Type B pancreatic cell (in vitro differentiated cells): ENCODE data around the gene C1orf74. TPM values are rescaled to one million over a fixed set of nuclear protein-coding genes. Genes with fewer than 3 reads are reported as not detected.

Source experiments
- DNase-seq: peaks from one replicate; pipeline ENCODE4 v3.0.0; 2021; ENCODE audit warnings: mixed read lengths; ENCODE audit not compliant: unreplicated experiment; ENCODE audit errors: extremely low spot score
- H3K27ac Mint-ChIP-seq: 2 replicates; pipeline ENCODE4 v1.8.0; 2021; ENCODE audit warnings: mild to moderate bottlenecking, mixed read lengths
- H3K27me3 Mint-ChIP-seq: 2 replicates; pipeline ENCODE4 v1.8.0; 2021; ENCODE audit warnings: mixed read lengths
- H3K36me3 Mint-ChIP-seq: 2 replicates; pipeline ENCODE4 v1.8.0; 2021; ENCODE audit warnings: mixed read lengths
- H3K4me1 Mint-ChIP-seq: one replicate; pipeline ENCODE4 v1.8.0; 2021; ENCODE audit warnings: mixed read lengths; ENCODE audit not compliant: unreplicated experiment
- H3K4me3 Mint-ChIP-seq: 2 replicates; pipeline ENCODE4 v1.8.0; 2021; ENCODE audit warnings: mild to moderate bottlenecking, mixed read lengths
- H3K9me3 Mint-ChIP-seq: 2 replicates; pipeline ENCODE4 v1.8.0; 2021; ENCODE audit warnings: mixed read lengths
- total RNA-seq: library from RNA; stranded (reverse); gene quantifications from 2 replicates; pipeline ENCODE4 v1.2.1, GENCODE V29; 2021; ENCODE audit warnings: low replicate concordance
- TF ChIP-seq, protein P1 (sequence below): fragments of 200-600 bp; sonication (generic); conservative IDR thresholded peaks from 2 replicates; pipeline ENCODE4 v1.5.0; 2021; ENCODE audit warnings: antibody characterized with exemption, mild to moderate bottlenecking

Gene C1orf74
- total RNA-seq, 1 donor from 2014 or later: 3.6 TPM

DNA sequence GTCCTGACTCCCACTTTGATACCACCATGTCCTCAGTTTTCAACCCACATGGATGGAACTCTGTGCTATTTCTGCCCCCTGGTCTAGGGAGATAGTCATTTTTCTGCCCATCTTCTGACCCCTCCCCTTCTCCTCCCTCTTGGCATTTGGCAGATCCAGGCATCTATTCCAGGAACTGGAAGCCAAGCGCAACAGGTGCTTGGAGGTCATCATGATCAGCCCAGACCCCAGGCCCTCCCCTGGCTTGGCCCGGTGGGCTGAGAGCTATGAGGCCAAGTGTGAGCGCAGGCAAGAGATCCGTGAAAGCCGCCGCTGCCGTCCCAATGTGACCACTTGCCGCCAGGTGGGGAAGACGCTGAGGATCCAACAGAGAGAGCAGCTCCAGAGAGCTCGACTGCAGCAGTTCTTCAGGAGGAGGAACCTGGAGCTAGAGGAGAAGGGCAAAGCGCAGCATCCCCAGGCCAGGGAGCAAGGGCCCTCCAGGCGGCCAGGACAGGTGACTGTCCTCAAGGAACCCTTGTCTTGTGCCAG lies 24.5 kb downstream of the C1orf74 start:
- Mint-ChIP-seq H3K27me3 (peaks cover 23% of the 10 kb centered on the region), H3K36me3 (no peaks in the 10 kb centered on the region), H3K9me3 (no peaks in the 10 kb centered on the region), H3K4me3 (no peak overlapping the region), H3K27ac (no peak overlapping the region), H3K4me1 (no peaks in the 10 kb centered on the region)
- DNase-seq: no peak
- TF ChIP-seq, protein P1, sequence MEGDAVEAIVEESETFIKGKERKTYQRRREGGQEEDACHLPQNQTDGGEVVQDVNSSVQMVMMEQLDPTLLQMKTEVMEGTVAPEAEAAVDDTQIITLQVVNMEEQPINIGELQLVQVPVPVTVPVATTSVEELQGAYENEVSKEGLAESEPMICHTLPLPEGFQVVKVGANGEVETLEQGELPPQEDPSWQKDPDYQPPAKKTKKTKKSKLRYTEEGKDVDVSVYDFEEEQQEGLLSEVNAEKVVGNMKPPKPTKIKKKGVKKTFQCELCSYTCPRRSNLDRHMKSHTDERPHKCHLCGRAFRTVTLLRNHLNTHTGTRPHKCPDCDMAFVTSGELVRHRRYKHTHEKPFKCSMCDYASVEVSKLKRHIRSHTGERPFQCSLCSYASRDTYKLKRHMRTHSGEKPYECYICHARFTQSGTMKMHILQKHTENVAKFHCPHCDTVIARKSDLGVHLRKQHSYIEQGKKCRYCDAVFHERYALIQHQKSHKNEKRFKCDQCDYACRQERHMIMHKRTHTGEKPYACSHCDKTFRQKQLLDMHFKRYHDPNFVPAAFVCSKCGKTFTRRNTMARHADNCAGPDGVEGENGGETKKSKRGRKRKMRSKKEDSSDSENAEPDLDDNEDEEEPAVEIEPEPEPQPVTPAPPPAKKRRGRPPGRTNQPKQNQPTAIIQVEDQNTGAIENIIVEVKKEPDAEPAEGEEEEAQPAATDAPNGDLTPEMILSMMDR: no peak

DNA sequence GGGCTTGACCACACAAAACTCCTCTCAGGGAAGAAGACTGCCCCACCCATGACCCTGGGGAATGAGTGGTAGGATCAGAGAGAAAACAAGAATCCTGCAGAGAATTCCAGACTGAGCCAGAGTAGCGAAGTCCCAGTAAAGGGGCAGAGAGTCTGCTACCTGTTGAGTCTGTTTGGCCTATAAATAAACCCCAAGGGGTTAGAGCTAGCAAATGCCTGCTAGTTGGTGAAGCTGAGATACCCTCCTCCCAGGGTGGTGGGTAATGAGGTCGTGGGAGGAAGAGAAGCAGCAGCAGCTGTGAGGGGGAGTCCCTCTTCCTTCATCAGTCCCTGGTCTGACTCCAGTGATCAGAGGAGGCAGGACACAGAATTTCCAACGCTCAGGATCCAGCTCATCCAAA lies 26.0 kb downstream of the C1orf74 start:
- Mint-ChIP-seq H3K4me3 (no peak overlapping the region), H3K27me3 (peaks cover 20% of the 10 kb centered on the region), H3K4me1 (no peaks in the 10 kb centered on the region), H3K36me3 (no peaks in the 10 kb centered on the region), H3K9me3 (no peaks in the 10 kb centered on the region), H3K27ac (no peak overlapping the region)
- TF ChIP-seq, protein P1: no peak
- no peak for DNase-seq

DNA sequence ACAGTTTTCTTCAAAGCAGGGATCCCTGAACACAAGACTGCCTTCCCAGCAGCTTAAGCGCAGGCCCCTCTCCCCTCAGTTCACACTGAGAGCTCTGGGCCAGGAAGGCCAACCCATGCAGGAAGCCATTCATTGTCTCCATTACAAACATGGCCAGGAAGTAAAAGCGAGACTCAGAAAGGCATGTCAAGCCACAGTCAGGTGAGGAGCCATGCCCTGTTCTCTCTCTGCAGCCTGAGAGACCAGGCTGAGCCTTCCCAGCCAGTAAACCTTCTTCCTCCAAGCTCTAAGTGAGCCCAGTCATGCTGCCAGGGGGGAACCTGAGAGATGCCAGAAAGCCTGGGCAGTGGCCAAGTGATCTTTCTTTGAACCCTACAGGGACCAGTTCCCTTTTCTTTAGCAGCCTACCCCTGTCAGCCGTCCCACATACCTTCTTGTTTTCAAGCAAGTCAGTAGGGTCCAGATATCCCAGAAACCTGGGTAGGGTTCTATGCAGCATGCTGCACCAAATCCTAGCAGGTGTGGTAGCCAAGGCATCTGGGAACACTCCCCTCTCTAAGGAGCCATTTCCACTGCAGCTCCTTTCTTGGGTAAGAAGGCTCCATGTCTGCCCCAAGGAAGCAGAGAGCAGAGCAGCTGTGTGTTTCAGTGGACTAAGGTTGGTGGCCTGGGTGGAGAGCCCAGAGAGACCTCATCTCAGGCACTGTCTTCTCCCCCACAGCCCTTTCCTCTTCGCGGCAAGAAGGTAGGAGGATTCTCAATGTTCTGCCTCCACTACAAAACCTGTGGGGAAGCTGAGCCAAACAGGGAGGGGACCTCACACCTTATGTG lies 27.5 kb downstream of the C1orf74 start:
- H3K27ac Mint-ChIP-seq: no peak overlapping the region
- H3K4me3 Mint-ChIP-seq: no peak overlapping the region
- H3K4me1 Mint-ChIP-seq: no peaks in the 10 kb centered on the region
- H3K27me3 Mint-ChIP-seq: peaks cover 15% of the 10 kb centered on the region
- TF ChIP-seq, protein P1: no peak
- H3K9me3 Mint-ChIP-seq: no peaks in the 10 kb centered on the region
- H3K36me3 Mint-ChIP-seq: no peaks in the 10 kb centered on the region
- DNase-seq: no peak

DNA sequence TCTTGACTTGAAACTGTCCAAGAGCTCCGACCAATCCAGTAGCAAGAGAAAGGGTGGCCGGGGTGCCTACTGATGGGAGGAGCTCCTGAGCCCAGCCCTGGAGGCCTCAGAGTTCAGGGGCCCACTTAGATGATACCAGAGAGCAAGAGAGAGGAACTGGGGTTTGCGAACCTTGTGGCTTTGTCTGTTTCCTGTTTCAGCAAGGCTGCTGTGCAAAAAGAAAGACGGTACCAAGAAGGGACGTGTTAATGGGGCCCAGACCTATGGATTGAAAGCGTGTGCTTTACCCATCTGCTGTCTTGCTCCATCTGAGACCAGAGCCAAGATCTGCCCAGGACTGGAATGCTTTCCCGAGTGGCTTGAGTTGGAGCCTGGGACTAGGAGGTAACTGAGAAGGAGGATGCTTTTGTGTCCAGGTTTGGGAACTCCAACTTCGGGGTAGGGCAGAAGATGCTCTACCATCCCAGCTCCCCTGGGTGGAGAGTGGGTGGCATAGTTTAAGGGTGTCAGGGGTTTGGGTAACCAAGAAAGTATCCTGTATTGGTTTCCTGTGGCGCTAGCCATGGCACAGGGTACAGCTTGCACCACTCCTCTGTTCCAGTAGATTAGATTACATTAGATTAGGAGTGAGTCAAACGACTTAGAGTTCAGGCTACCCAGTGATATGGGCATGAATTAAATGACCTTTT lies 28.3 kb downstream of the C1orf74 start, which contains the start of gene TRAF3IP3:
Gene TRAF3IP3 (plus strand): TSS at position 128 of the 689 bp plus-strand sequence. CDS start 3,987 bp downstream, outside the sequence.
- Mint-ChIP-seq H3K27ac (peak within 1 kb of the TSS; percentile 4), H3K9me3 (no peaks in the 10 kb centered on the region), H3K27me3 (peaks cover 11% of the 10 kb centered on the region), H3K36me3 (no peaks in the 10 kb centered on the region), H3K4me3 (no peak within 1 kb of the TSS), H3K4me1 (no peaks in the 10 kb centered on the region)
- DNase-seq: no peak
- TF ChIP-seq, protein P1: no peak

DNA sequence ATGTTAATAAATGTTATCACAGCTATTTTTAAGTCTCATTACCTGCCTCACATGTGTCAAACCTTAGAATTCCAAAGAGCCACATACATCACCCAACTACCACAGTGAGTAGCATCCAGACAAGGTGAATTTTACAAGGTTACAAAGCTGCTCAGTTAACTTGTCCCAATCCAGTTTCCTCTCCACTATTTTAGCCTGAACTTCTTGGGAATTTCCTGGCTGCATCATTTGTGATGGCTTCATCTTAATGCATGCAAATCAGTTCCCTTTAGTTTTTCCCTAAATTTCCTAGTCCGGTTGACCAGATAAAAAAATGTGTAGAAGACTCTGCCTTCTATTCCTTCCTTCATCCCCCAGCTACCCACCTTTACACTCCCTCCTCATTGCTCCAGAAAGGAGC lies 29.1 kb downstream of the C1orf74 start:
- TF ChIP-seq, protein P1: no peak
- H3K4me3 Mint-ChIP-seq: no peak overlapping the region
- peak overlapping the region; percentile 4 for H3K27ac Mint-ChIP-seq
- no peak for DNase-seq
- H3K27me3 Mint-ChIP-seq: peaks cover 10% of the 10 kb centered on the region
- H3K36me3 Mint-ChIP-seq: no peaks in the 10 kb centered on the region
- H3K4me1 Mint-ChIP-seq: no peaks in the 10 kb centered on the region
- H3K9me3 Mint-ChIP-seq: no peaks in the 10 kb centered on the region
